Measurements from ENCODE around the gene RGS19.

RGS19 gene

GRCh38 chr20:64107736-64108457, 28.6 kb upstream of the RGS19 start:
- DNase-seq (ENCODE audit: low spot score), result no peak

GRCh38 chr20:64106981-64107735, 27.8 kb upstream of the RGS19 start, which contains the start of gene NPBWR2:
NPBWR2 (minus strand) TSS chr20:64107565; CDS start chr20:64106831, 734 bp downstream.
- DNase-seq (ENCODE audit: low spot score), result no peak

GRCh38 chr20:64106435-64106961, 27.2 kb upstream of the RGS19 start:
- no peak for DNase-seq (ENCODE audit: low spot score)

- DNase-seq (ENCODE audit: low spot score), result no peak
These were observed 26.6 kb upstream of the RGS19 start for GRCh38 chr20:64105846-64106434.

- no peak for DNase-seq (ENCODE audit: low spot score)
These were observed 25.5 kb upstream of the RGS19 start for GRCh38 chr20:64104667-64105451.

GRCh38 chr20:64103871-64104666, 24.8 kb upstream of the RGS19 start:
- no peak for DNase-seq (ENCODE audit: low spot score)

GRCh38 chr20:64102647-64103354, 23.5 kb upstream of the RGS19 start:
- no peak for DNase-seq (ENCODE audit: low spot score)

GRCh38 chr20:64101731-64102621, 22.7 kb upstream of the RGS19 start:
- no peak for DNase-seq (ENCODE audit: low spot score)

GRCh38 chr20:64100946-64101688, 21.8 kb upstream of the RGS19 start:
- DNase-seq (ENCODE audit: low spot score), result no peak

GRCh38 chr20:64100566-64100888, 21.2 kb upstream of the RGS19 start:
- no peak for DNase-seq (ENCODE audit: low spot score)

- DNase-seq (ENCODE audit: low spot score), result no peak
These were observed 20.7 kb upstream of the RGS19 start for GRCh38 chr20:64099880-64100565.

- no peak for DNase-seq (ENCODE audit: low spot score)
These were observed 19.9 kb upstream of the RGS19 start for GRCh38 chr20:64099086-64099786.

- DNase-seq (ENCODE audit: low spot score), result no peak
These were observed 19.2 kb upstream of the RGS19 start for GRCh38 chr20:64098471-64099013.

GRCh38 chr20:64096535-64096934, 17.2 kb upstream of the RGS19 start:
- DNase-seq (ENCODE audit: low spot score), result no peak

- DNase-seq (ENCODE audit: low spot score), result no peak
These were observed 16.6 kb upstream of the RGS19 start for GRCh38 chr20:64095927-64096326.

GRCh38 chr20:64095455-64095854, 16.1 kb upstream of the RGS19 start:
- no peak for DNase-seq (ENCODE audit: low spot score)

GRCh38 chr20:64093013-64093503, 13.7 kb upstream of the RGS19 start:
- DNase-seq (ENCODE audit: low spot score), result no peak
